Osteoblast (primary cell): Measurements from ENCODE around the gene PPP1R13B. TPM values are rescaled to one million over a fixed set of nuclear protein-coding genes. Genes with fewer than 3 reads are reported as not detected.

Source experiments
- DNase-seq: peaks from one replicate; pipeline ENCODE4 v3.0.0; 2011; ENCODE audit warnings: low spot score, mixed read lengths; ENCODE audit not compliant: insufficient read length; ENCODE audit errors: missing footprints
- H2AFZ ChIP-seq: 2 replicates; pipeline ENCODE4 v1.6.0; 2011; ENCODE audit warnings: mild to moderate bottlenecking, low read length
- H3K27ac ChIP-seq: 2 replicates; pipeline ENCODE4 v1.5.1; 2011; ENCODE audit warnings: mild to moderate bottlenecking, low read depth, low read length, moderate library complexity
- H3K27me3 ChIP-seq: 2 replicates; pipeline ENCODE4 v1.6.0; 2012; ENCODE audit warnings: mild to moderate bottlenecking, control low read depth, inconsistent platforms, low read length, moderate library complexity; ENCODE audit not compliant: insufficient read depth
- H3K36me3 ChIP-seq: 2 replicates; pipeline ENCODE4 v1.5.1; 2011; ENCODE audit warnings: mild to moderate bottlenecking, low read length, control low read depth, moderate library complexity; ENCODE audit not compliant: insufficient read depth
- H3K4me1 ChIP-seq: 2 replicates; pipeline ENCODE4 v1.5.1; 2011; ENCODE audit warnings: mild to moderate bottlenecking, low read length, control low read depth, moderate library complexity; ENCODE audit not compliant: insufficient read depth
- H3K4me2 ChIP-seq: 2 replicates; pipeline ENCODE4 v1.6.0; 2011; ENCODE audit warnings: mild to moderate bottlenecking, low read length; ENCODE audit not compliant: insufficient read depth
- H3K4me3 ChIP-seq: fragments of 200-600 bp; sonication (generic); 3 replicates; pipeline ENCODE4 v1.5.1; 2012; ENCODE audit warnings: mild to moderate bottlenecking, low read length, inconsistent platforms; ENCODE audit not compliant: insufficient read depth
- H3K79me2 ChIP-seq: 2 replicates; pipeline ENCODE4 v1.6.0; 2012; ENCODE audit warnings: mild to moderate bottlenecking, low read length, control low read depth, inconsistent platforms; ENCODE audit not compliant: insufficient read depth
- H3K9me3 ChIP-seq: 2 replicates; pipeline ENCODE4 v1.5.1; 2011; ENCODE audit warnings: low read depth, low read length, control low read depth
- H4K20me1 ChIP-seq: 2 replicates; pipeline ENCODE4 v1.6.0; 2012; ENCODE audit warnings: mild to moderate bottlenecking, low read length, control low read depth; ENCODE audit not compliant: insufficient read depth
- total RNA-seq: library from RNA; depleted of rRNA; stranded (reverse); fragments of >200 nt; gene quantifications from 2 replicates; pipeline ENCODE4 v1.2.3, GENCODE V29; 2012
- TF ChIP-seq, protein P1 (sequence below): IDR thresholded peaks from 2 replicates; pipeline ENCODE4 v1.5.1; 2011; ENCODE audit warnings: mild to moderate bottlenecking, low read depth, low read length, moderate library complexity; ENCODE audit errors: extremely low read depth

Gene PPP1R13B
- total RNA-seq, 1 donor: 3.3 TPM

DNA sequence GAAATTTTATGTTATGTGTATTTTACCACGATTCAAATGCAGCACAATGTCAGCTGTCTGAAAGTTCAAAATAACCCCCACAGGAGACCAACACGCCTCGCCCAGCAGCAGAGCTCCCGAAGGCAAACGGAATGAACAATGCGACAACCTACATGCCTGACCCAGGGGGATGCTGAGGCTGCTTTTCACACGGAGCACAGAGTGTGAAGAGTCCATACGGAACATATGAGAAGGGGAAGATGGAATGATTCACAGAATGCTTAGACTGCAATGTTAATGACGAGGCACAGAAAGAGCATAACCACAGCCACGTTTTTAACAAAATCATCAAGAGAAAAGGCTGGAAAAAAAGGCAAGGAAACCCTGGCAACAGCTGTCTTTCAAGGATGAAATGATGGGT is 109.2 kb downstream of the PPP1R13B start:
- H3K4me2 ChIP-seq: no peak overlapping the region
- H3K9me3 ChIP-seq: no peaks in the 10 kb centered on the region
- TF ChIP-seq, protein P1, sequence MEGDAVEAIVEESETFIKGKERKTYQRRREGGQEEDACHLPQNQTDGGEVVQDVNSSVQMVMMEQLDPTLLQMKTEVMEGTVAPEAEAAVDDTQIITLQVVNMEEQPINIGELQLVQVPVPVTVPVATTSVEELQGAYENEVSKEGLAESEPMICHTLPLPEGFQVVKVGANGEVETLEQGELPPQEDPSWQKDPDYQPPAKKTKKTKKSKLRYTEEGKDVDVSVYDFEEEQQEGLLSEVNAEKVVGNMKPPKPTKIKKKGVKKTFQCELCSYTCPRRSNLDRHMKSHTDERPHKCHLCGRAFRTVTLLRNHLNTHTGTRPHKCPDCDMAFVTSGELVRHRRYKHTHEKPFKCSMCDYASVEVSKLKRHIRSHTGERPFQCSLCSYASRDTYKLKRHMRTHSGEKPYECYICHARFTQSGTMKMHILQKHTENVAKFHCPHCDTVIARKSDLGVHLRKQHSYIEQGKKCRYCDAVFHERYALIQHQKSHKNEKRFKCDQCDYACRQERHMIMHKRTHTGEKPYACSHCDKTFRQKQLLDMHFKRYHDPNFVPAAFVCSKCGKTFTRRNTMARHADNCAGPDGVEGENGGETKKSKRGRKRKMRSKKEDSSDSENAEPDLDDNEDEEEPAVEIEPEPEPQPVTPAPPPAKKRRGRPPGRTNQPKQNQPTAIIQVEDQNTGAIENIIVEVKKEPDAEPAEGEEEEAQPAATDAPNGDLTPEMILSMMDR: no peak
- H3K79me2 ChIP-seq: no peaks in the 10 kb centered on the region
- peak; percentile 83 for DNase-seq
- no peaks in the 10 kb centered on the region for H3K27me3 ChIP-seq
- no peak overlapping the region for H3K4me3 ChIP-seq
- H2AFZ ChIP-seq: no peak overlapping the region
- no peaks in the 10 kb centered on the region for H4K20me1 ChIP-seq
- no peak overlapping the region for H3K27ac ChIP-seq
- peaks cover 11% of the 10 kb centered on the region for H3K36me3 ChIP-seq
- no peaks in the 10 kb centered on the region for H3K4me1 ChIP-seq

- H2AFZ ChIP-seq: no peak overlapping the region
- H4K20me1 ChIP-seq: no peaks in the 10 kb centered on the region
- peaks cover 13% of the 10 kb centered on the region for H3K36me3 ChIP-seq
- H3K4me2 ChIP-seq: no peak overlapping the region
- no peaks in the 10 kb centered on the region for H3K79me2 ChIP-seq
- TF ChIP-seq, protein P1: no peak
- no peaks in the 10 kb centered on the region for H3K27me3 ChIP-seq
- no peaks in the 10 kb centered on the region for H3K4me1 ChIP-seq
- H3K4me3 ChIP-seq: no peak overlapping the region
- no peaks in the 10 kb centered on the region for H3K9me3 ChIP-seq
- DNase-seq: no peak
- H3K27ac ChIP-seq: no peak overlapping the region
Measured at GRCh38 chr14:103737432-103738045, 109.8 kb downstream of the PPP1R13B start.

- Histone ChIP-seq H2AFZ (no peak overlapping the region), H3K36me3 (peaks cover 13% of the 10 kb centered on the region), H3K27me3 (no peaks in the 10 kb centered on the region), H4K20me1 (no peaks in the 10 kb centered on the region), H3K79me2 (no peaks in the 10 kb centered on the region), H3K9me3 (no peaks in the 10 kb centered on the region), H3K4me1 (no peaks in the 10 kb centered on the region), H3K27ac (no peak overlapping the region), H3K4me2 (no peak overlapping the region), H3K4me3 (no peak overlapping the region)
- DNase-seq: peak; percentile 86
- TF ChIP-seq, protein P1: no peak
Measured at GRCh38 chr14:103736546-103737431, 110.6 kb downstream of the PPP1R13B start.
